WTC11 (cell line): ENCODE data around the gene MIA2.

Experiments used
- CTCF ChIP-seq: fragments of 200-600 bp; IDR thresholded peaks from 2 replicates; pipeline ENCODE4 v1.8.0; 2022; ENCODE audit warnings: antibody characterized with exemption
- E2F5 ChIP-seq: sonication (generic); formaldehyde crosslinking; IDR thresholded peaks from 2 replicates; pipeline ENCODE4 v1.8.1; 2022; ENCODE audit warnings: mild to moderate bottlenecking, moderate library complexity, missing genetic modification reagents
- JUN ChIP-seq: sonication (generic); formaldehyde crosslinking; IDR thresholded peaks from 2 replicates; pipeline ENCODE4 v1.8.0; 2023; ENCODE audit warnings: mild to moderate bottlenecking, missing genetic modification reagents
- PREB ChIP-seq: sonication (generic); formaldehyde crosslinking; IDR thresholded peaks from 2 replicates; pipeline ENCODE4 v1.8.1; 2022; ENCODE audit warnings: mild to moderate bottlenecking, missing genetic modification reagents, moderate library complexity, borderline replicate concordance
- TCF7 ChIP-seq: sonication (generic); formaldehyde crosslinking; IDR thresholded peaks from 2 replicates; pipeline ENCODE4 v1.8.0; 2022; ENCODE audit warnings: mild to moderate bottlenecking, low read depth, missing genetic modification reagents, moderate library complexity
- TEAD1 ChIP-seq: sonication (generic); formaldehyde crosslinking; IDR thresholded peaks from 2 replicates; pipeline ENCODE4 v1.8.0; 2022; ENCODE audit warnings: mild to moderate bottlenecking, missing genetic modification reagents
- USF2 ChIP-seq: sonication (generic); formaldehyde crosslinking; IDR thresholded peaks from 2 replicates; pipeline ENCODE4 v1.8.1; 2023; ENCODE audit warnings: mild to moderate bottlenecking, missing genetic modification reagents, moderate library complexity
- ZNF121 ChIP-seq: sonication (generic); formaldehyde crosslinking; IDR thresholded peaks from 2 replicates; pipeline ENCODE4 v1.8.0; 2023; ENCODE audit warnings: missing genetic modification reagents
- ZNF138 ChIP-seq: sonication (generic); formaldehyde crosslinking; conservative IDR thresholded peaks from 2 replicates; pipeline ENCODE4 v1.8.1; 2022; ENCODE audit warnings: mild to moderate bottlenecking, moderate library complexity, missing genetic modification reagents
- ZNF232 ChIP-seq: sonication (generic); formaldehyde crosslinking; IDR thresholded peaks from 2 replicates; pipeline ENCODE4 v1.8.0; 2022; ENCODE audit warnings: mild to moderate bottlenecking, missing genetic modification reagents
- ZNF317 ChIP-seq: sonication (generic); formaldehyde crosslinking; IDR thresholded peaks from 2 replicates; pipeline ENCODE4 v1.8.1; 2023; ENCODE audit warnings: low read depth, mild to moderate bottlenecking, moderate library complexity, missing genetic modification reagents, borderline replicate concordance

GRCh38 chr14:39279515-39279914 is 45.8 kb downstream of the MIA2 start:
- TF ChIP-seq ZNF138 (CRISPR knock-in tag) (no peak), TCF7 (CRISPR knock-in tag) (no peak), CTCF (no peak), JUN (CRISPR knock-in tag) (no peak), ZNF317 (CRISPR knock-in tag) (no peak), E2F5 (CRISPR knock-in tag) (no peak), TEAD1 (CRISPR knock-in tag) (no peak), USF2 (CRISPR knock-in tag) (no peak), ZNF232 (CRISPR knock-in tag) (no peak), PREB (CRISPR knock-in tag) (no peak), ZNF121 (no peak)
